Nephron progenitor cell (in vitro differentiated cells): Measurements from ENCODE around the gene PAEP.
"Not testable (repeated sequence)": the region's sequence is repeated elsewhere in the genome, so short reads cannot be mapped to it uniquely, and the experiment has no call there.

Source experiments
- DNase-seq: peaks from one replicate; pipeline ENCODE4 v3.0.0; 2021
- H3K27ac Mint-ChIP-seq: 2 replicates; pipeline ENCODE4 v1.8.0; 2021; ENCODE audit warnings: mild to moderate bottlenecking, moderate library complexity, mixed read lengths
- H3K27me3 Mint-ChIP-seq: 2 replicates; pipeline ENCODE4 v1.8.0; 2021; ENCODE audit warnings: mild to moderate bottlenecking, low read depth, mixed read lengths; ENCODE audit not compliant: poor library complexity
- H3K36me3 Mint-ChIP-seq: 2 replicates; pipeline ENCODE4 v1.8.0; 2021; ENCODE audit warnings: low read depth, mixed read lengths
- H3K4me1 Mint-ChIP-seq: 2 replicates; pipeline ENCODE4 v1.8.0; 2021; ENCODE audit warnings: mixed read lengths
- H3K4me3 Mint-ChIP-seq: 2 replicates; pipeline ENCODE4 v1.8.0; 2021; ENCODE audit warnings: mild to moderate bottlenecking, moderate library complexity, mixed read lengths
- H3K9me3 Mint-ChIP-seq: 2 replicates; pipeline ENCODE4 v1.8.0; 2021; ENCODE audit warnings: mild to moderate bottlenecking, moderate library complexity, mixed read lengths
- TF ChIP-seq, protein P1 (sequence below): fragments of 200-600 bp; sonication (generic); IDR thresholded peaks from 2 replicates; pipeline ENCODE4 v1.5.0; 2021; ENCODE audit warnings: antibody characterized with exemption

PAEP gene

DNA sequence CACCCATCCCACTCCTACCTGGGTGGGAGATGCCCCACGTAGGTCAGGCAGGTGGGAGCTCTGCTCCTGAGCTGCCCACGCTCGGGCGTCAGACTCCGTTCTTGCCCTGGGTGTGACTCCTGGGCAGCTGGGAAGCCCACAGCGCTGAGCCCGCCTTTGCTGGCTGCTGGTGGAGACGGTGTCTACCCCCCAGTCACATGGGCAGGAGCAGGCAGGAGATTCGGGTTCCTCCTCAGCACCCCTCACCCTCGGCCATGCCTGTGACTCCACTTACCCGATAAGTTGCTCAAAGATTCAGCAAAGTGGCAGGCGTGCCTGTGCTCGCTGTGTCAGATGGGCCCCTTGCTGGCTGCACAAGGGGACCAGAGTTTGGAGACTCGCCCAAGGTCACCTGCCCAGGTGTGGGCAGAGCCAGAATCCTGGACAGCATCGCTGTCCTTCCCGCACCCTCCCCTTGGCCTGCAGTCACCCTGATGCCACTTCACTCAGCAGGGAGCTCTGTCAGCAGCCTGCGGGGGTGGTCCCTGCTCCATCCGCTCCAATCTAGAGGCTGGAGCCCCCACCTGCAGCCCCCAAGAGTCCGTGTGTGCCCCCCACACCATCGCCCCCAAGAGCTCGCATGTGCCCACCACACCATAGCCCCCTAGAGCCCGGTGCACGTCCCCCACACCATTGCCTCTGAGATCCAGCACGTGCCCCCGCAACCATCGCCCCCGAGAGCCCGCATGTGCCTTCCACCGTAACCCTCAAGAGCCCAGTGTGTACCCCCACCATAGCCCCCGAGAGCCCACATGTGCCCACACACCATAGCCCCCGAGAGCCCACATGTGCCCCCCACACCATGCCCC, 36.1 kb upstream of the PAEP start:
- Mint-ChIP-seq H3K36me3 (no peaks in the 10 kb centered on the region), H3K9me3 (peaks cover 12% of the 10 kb centered on the region), H3K4me3 (no peak overlapping the region), H3K27me3 (peaks cover 12% of the 10 kb centered on the region), H3K4me1 (peaks cover 32% of the 10 kb centered on the region), H3K27ac (no peak overlapping the region)
- TF ChIP-seq, protein P1, sequence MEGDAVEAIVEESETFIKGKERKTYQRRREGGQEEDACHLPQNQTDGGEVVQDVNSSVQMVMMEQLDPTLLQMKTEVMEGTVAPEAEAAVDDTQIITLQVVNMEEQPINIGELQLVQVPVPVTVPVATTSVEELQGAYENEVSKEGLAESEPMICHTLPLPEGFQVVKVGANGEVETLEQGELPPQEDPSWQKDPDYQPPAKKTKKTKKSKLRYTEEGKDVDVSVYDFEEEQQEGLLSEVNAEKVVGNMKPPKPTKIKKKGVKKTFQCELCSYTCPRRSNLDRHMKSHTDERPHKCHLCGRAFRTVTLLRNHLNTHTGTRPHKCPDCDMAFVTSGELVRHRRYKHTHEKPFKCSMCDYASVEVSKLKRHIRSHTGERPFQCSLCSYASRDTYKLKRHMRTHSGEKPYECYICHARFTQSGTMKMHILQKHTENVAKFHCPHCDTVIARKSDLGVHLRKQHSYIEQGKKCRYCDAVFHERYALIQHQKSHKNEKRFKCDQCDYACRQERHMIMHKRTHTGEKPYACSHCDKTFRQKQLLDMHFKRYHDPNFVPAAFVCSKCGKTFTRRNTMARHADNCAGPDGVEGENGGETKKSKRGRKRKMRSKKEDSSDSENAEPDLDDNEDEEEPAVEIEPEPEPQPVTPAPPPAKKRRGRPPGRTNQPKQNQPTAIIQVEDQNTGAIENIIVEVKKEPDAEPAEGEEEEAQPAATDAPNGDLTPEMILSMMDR, result no peak
- DNase-seq, result no peak

GRCh38 chr9:135526089-135526729, 35.3 kb upstream of the PAEP start:
- Mint-ChIP-seq H3K4me3 (no peak overlapping the region), H3K4me1 (peaks cover 32% of the 10 kb centered on the region), H3K27me3 (peaks cover 15% of the 10 kb centered on the region), H3K36me3 (no peaks in the 10 kb centered on the region), H3K9me3 (peaks cover 13% of the 10 kb centered on the region), H3K27ac (no peak overlapping the region)
- TF ChIP-seq, protein P1, result no peak
- DNase-seq, result no peak

GRCh38 chr9:135526730-135527571, 34.6 kb upstream of the PAEP start:
- H3K27me3 Mint-ChIP-seq, result peaks cover 16% of the 10 kb centered on the region
- TF ChIP-seq, protein P1, result no peak
- peaks cover 13% of the 10 kb centered on the region for H3K9me3 Mint-ChIP-seq
- no peaks in the 10 kb centered on the region for H3K36me3 Mint-ChIP-seq
- H3K4me3 Mint-ChIP-seq, result no peak overlapping the region
- H3K4me1 Mint-ChIP-seq, result peaks cover 32% of the 10 kb centered on the region
- H3K27ac Mint-ChIP-seq, result no peak overlapping the region
- no peak for DNase-seq

GRCh38 chr9:135528842-135529435, 32.6 kb upstream of the PAEP start:
- not testable (repeated sequence) for DNase-seq, H3K4me3 Mint-ChIP-seq, H3K36me3 Mint-ChIP-seq, H3K27ac Mint-ChIP-seq
- Mint-ChIP-seq H3K9me3 (peaks cover 13% of the 10 kb centered on the region), H3K4me1 (peaks cover 14% of the 10 kb centered on the region), H3K27me3 (peaks cover 16% of the 10 kb centered on the region)

GRCh38 chr9:135530146-135530545, 31.4 kb upstream of the PAEP start:
- TF ChIP-seq, protein P1, result no peak
- Mint-ChIP-seq H3K36me3 (no peaks in the 10 kb centered on the region), H3K4me1 (peaks cover 15% of the 10 kb centered on the region), H3K27me3 (peaks cover 22% of the 10 kb centered on the region), H3K27ac (no peak overlapping the region), H3K4me3 (no peak overlapping the region), H3K9me3 (peaks cover 13% of the 10 kb centered on the region)
- DNase-seq, result no peak

GRCh38 chr9:135531096-135531495, 30.5 kb upstream of the PAEP start:
- H3K4me1 Mint-ChIP-seq, result peaks cover 11% of the 10 kb centered on the region
- H3K36me3 Mint-ChIP-seq, result no peaks in the 10 kb centered on the region
- TF ChIP-seq, protein P1, result no peak
- DNase-seq, result no peak
- H3K27ac Mint-ChIP-seq, result no peak overlapping the region
- H3K9me3 Mint-ChIP-seq, result peaks cover 13% of the 10 kb centered on the region
- peaks cover 32% of the 10 kb centered on the region for H3K27me3 Mint-ChIP-seq
- H3K4me3 Mint-ChIP-seq, result no peak overlapping the region
